HTR-8/SVneo (cell line): Measurements from ENCODE around the gene CEP55.
"Not testable (repeated sequence)": the region's sequence is repeated elsewhere in the genome, so short reads cannot be mapped to it uniquely, and the experiment has no call there.

Experiments
- DNase-seq: peaks from one replicate; pipeline ENCODE4 v3.0.0; 2011; ENCODE audit warnings: low spot score, mixed read lengths; ENCODE audit not compliant: insufficient read length
- FAIRE-seq: peaks from 2 replicates; lab custom pipeline; 2011; peaks lifted over from hg19 to GRCh38; lab: Jason Lieb, UNC

CEP55 gene

GRCh38 chr10:93496322-93497041 lies at the start of gene CEP55:
TSS of gene CEP55 (plus strand) at chr10:93496612. CDS start at chr10:93500052, 3,440 bp downstream.
- peak; percentile 90 for DNase-seq

GRCh38 chr10:93447019-93447418 lies 49.4 kb upstream of the CEP55 start:
- FAIRE-seq = no peak
- DNase-seq = no peak

More at GRCh38 chr10:93496322-93497041, at the start of gene CEP55:
- FAIRE-seq = peak; percentile 95

GRCh38 chr10:93447970-93448369 lies 48.4 kb upstream of the CEP55 start:
- FAIRE-seq = no peak
- no peak for DNase-seq

- DNase-seq (no peak), FAIRE-seq (no peak)
Measured at GRCh38 chr10:93451244-93451947, 45.0 kb upstream of the CEP55 start.

GRCh38 chr10:93452143-93452542 lies 44.3 kb upstream of the CEP55 start:
- FAIRE-seq = no peak
- DNase-seq = no peak

GRCh38 chr10:93454146-93454545 lies 42.3 kb upstream of the CEP55 start:
- FAIRE-seq (no peak), DNase-seq (no peak)

GRCh38 chr10:93454736-93455135 lies 41.7 kb upstream of the CEP55 start:
- no peak for FAIRE-seq
- DNase-seq = no peak

- no peak for DNase-seq
- no peak for FAIRE-seq
Measured at GRCh38 chr10:93456480-93456879, 39.9 kb upstream of the CEP55 start.

GRCh38 chr10:93457511-93457910 lies 38.9 kb upstream of the CEP55 start:
- DNase-seq (no peak), FAIRE-seq (no peak)

- FAIRE-seq (peak; percentile 99), DNase-seq (peak; percentile 91)
Measured at GRCh38 chr10:93458821-93459257, 37.6 kb upstream of the CEP55 start.

- no peak for DNase-seq
- FAIRE-seq = no peak
Measured at GRCh38 chr10:93459466-93459865, 36.9 kb upstream of the CEP55 start.

GRCh38 chr10:93461109-93461806 lies 35.2 kb upstream of the CEP55 start:
- DNase-seq = no peak
- no peak for FAIRE-seq

- no peak for DNase-seq
- FAIRE-seq = no peak
Measured at GRCh38 chr10:93461807-93462178, 34.6 kb upstream of the CEP55 start.

GRCh38 chr10:93462371-93462770 lies 34.0 kb upstream of the CEP55 start:
- FAIRE-seq = no peak
- no peak for DNase-seq

- no peak for FAIRE-seq
- DNase-seq = no peak
Measured at GRCh38 chr10:93462881-93463280, 33.5 kb upstream of the CEP55 start.

- FAIRE-seq (no peak), DNase-seq (no peak)
Measured at GRCh38 chr10:93463723-93464476, 32.5 kb upstream of the CEP55 start.

GRCh38 chr10:93464776-93465388 lies 31.5 kb upstream of the CEP55 start:
- no peak for DNase-seq
- FAIRE-seq = no peak

- DNase-seq (peak; percentile 84), FAIRE-seq (peak; percentile 44)
Measured at GRCh38 chr10:93465806-93466675, 30.4 kb upstream of the CEP55 start.

GRCh38 chr10:93467635-93468034 lies 28.8 kb upstream of the CEP55 start:
- not testable (repeated sequence) for FAIRE-seq, DNase-seq
